ENCODE results near the gene TMED6. TPM values are rescaled to one million over a fixed set of nuclear protein-coding genes. Genes with fewer than 3 reads are reported as not detected.

TMED6 gene
- total and polyA plus RNA-seq, 8 donors = 1.2 to 5.0 (median 3.4) TPM

DNA sequence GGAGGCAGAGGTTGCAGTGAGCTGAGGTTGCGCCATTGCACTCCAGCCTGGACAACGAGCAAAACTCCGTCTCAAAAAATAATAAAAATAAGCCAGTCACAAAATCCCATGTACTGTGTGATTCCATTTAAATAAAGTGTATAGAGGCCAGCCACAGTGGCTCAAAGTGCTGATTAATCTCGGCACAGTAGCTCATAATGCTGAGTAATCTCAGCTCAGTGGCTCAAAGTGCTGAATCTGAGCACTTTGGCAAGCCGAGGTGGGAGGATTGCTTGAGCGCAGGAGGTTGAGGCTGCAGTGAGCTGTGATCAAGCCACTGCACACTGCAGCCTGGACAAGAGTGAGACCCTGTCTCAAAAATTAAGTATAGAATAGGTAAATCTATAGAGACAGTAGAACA is 4.9 kb downstream of the TMED6 start:
- Histone ChIP-seq H3K4me1 (peaks cover 0 to 15% of the 10 kb centered on the region in 2 donors), H3K9me3 (no peaks in the 10 kb centered on the region), H3K27ac (no peak overlapping the region), H3K36me3 (peaks cover 0 to 56% of the 10 kb centered on the region in 2 donors), H3K27me3 (no peaks in the 10 kb centered on the region), H3K4me3 (no peak overlapping the region)
- ATAC-seq = no peak
- intact Hi-C loops (cut with DNase I) = no loop called here
- TF ChIP-seq, protein P1, sequence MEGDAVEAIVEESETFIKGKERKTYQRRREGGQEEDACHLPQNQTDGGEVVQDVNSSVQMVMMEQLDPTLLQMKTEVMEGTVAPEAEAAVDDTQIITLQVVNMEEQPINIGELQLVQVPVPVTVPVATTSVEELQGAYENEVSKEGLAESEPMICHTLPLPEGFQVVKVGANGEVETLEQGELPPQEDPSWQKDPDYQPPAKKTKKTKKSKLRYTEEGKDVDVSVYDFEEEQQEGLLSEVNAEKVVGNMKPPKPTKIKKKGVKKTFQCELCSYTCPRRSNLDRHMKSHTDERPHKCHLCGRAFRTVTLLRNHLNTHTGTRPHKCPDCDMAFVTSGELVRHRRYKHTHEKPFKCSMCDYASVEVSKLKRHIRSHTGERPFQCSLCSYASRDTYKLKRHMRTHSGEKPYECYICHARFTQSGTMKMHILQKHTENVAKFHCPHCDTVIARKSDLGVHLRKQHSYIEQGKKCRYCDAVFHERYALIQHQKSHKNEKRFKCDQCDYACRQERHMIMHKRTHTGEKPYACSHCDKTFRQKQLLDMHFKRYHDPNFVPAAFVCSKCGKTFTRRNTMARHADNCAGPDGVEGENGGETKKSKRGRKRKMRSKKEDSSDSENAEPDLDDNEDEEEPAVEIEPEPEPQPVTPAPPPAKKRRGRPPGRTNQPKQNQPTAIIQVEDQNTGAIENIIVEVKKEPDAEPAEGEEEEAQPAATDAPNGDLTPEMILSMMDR (IDR thresholded peaks at IDR 0.05) = no peak
- no peak for DNase-seq

- ATAC-seq (no peak), DNase-seq (no peak)
- H3K27ac ChIP-seq = no peak overlapping the region
- H3K36me3 ChIP-seq = peaks cover 0 to 59% of the 10 kb centered on the region in 2 donors
- peaks cover 2 to 21% of the 10 kb centered on the region in 2 donors for H3K4me1 ChIP-seq
- TF ChIP-seq, protein P1 (IDR thresholded peaks at IDR 0.05) = no peak
- H3K9me3 ChIP-seq = no peaks in the 10 kb centered on the region
- intact Hi-C loops (cut with DNase I) = no loop called here
- H3K4me3 ChIP-seq = no peak overlapping the region
- no peaks in the 10 kb centered on the region for H3K27me3 ChIP-seq
Measured at GRCh38 chr16:69345923-69346322, 5.7 kb downstream of the TMED6 start.

DNA sequence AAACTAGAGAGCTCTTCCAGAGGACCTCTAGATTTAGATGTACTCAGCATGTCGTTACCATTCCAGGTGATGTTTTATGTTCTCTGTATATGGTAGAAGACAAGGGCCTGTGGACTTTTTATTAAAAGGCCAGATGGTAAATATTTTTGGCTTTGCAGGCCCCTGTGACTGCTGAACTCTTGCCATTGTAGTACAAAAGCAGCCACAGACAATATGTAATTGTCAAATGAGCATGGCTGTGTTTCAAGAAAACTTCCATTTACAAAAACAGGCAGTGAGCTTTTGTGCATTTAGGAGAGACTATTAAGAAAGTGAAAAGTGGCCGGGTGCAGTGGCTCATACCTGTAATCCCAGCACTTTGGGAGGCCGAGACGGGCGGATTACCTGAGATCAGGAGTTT is 7.4 kb downstream of the TMED6 start:
- Histone ChIP-seq H3K4me3 (no peak overlapping the region), H3K9me3 (no peaks in the 10 kb centered on the region), H3K27me3 (no peaks in the 10 kb centered on the region), H3K36me3 (peaks cover 0 to 50% of the 10 kb centered on the region in 2 donors), H3K27ac (no peak overlapping the region), H3K4me1 (peaks cover 11 to 29% of the 10 kb centered on the region in 2 donors)
- ATAC-seq (no peak), DNase-seq (no peak)
- intact Hi-C loops (cut with DNase I) = no loop called here
- TF ChIP-seq, protein P1 (IDR thresholded peaks at IDR 0.05) = no peak

- Histone ChIP-seq H3K27ac (peak overlapping the region; percentile 83 to 97), H3K4me1 (peaks cover 23 to 39% of the 10 kb centered on the region in 2 donors), H3K4me3 (peak overlapping the region; percentile 80 to 95), H3K27me3 (no peaks in the 10 kb centered on the region), H3K9me3 (no peaks in the 10 kb centered on the region), H3K36me3 (peaks cover 0 to 57% of the 10 kb centered on the region in 2 donors)
- no peak for DNase-seq
- ATAC-seq = no peak
- TF ChIP-seq, protein P1 (IDR thresholded peaks at IDR 0.05) = no peak
- intact Hi-C loops (cut with DNase I) = no loop called here
Measured at GRCh38 chr16:69340095-69340644, 11.4 kb downstream of the TMED6 start.

- DNase-seq = peak; percentile 94 to 98 (median 96)
- ATAC-seq = peak; percentile 99
- no peaks in the 10 kb centered on the region for H3K9me3 ChIP-seq
- H3K36me3 ChIP-seq = peaks cover 0 to 57% of the 10 kb centered on the region in 2 donors
- no peaks in the 10 kb centered on the region for H3K27me3 ChIP-seq
- intact Hi-C loops (cut with DNase I) = no loop called here
- H3K4me3 ChIP-seq = peak within 1 kb of the TSS; percentile 80 to 95
- H3K4me1 ChIP-seq = peaks cover 23 to 39% of the 10 kb centered on the region in 2 donors
- H3K27ac ChIP-seq = peak within 1 kb of the TSS; percentile 83 to 97
- TF ChIP-seq, protein P1 (IDR thresholded peaks at IDR 0.05) = peak; percentile 79 to 89
Measured at GRCh38 chr16:69339289-69340094, 12.1 kb downstream of the TMED6 start, which contains the start of the genes COG8 and NIP7. COG8 (minus strand) TSS chr16:69339564; CDS start chr16:69339552, 12 bp downstream. NIP7 (plus strand) TSS chr16:69339772; CDS start chr16:69339830, 58 bp downstream.

All from left lung (tissue), 10 donors.